Caki2 (cell line): ENCODE results near the gene HES7. TPM values are rescaled to one million over a fixed set of nuclear protein-coding genes. Genes with fewer than 3 reads are reported as not detected.

Experiments used
- total RNA-seq: library from RNA; depleted of rRNA; stranded (reverse); fragments of >200 nt; shearing (Covaris generic); gene quantifications from 2 replicates; pipeline ENCODE4 v1.2.3, GENCODE V29; 2014; ENCODE audit warnings: low replicate concordance; rRNA removed

The HES7 gene
- total RNA-seq, 1 experiment from 2014 or later: not detected

Other genes starting within 250 kb of the HES7 start
- gene CHD3, start 235.3 kb downstream of the HES7 start, total RNA-seq: 21.3 and 23.8 TPM in 2 replicates
- 2.0 and 2.6 TPM in 2 replicates for gene RNF227, start 207.8 kb downstream of the HES7 start, total RNA-seq
- 0.29 TPM in 1 of 2 replicates, not detected in the other for gene KCNAB3, start 194.2 kb downstream of the HES7 start, total RNA-seq
- 0.71 and 6.5 TPM in 2 replicates for gene TRAPPC1, start 192.2 kb downstream of the HES7 start, total RNA-seq
- gene CNTROB, start 191.9 kb downstream of the HES7 start, total RNA-seq: 16.6 and 27.1 TPM in 2 replicates
- not detected in 2 replicates for gene GUCY2D, start 121.5 kb downstream of the HES7 start, total RNA-seq
- not detected in 2 replicates for gene ALOX15B, start 85.0 kb downstream of the HES7 start, total RNA-seq
- gene ALOX12B, start 36.4 kb downstream of the HES7 start, total RNA-seq: 0.74 TPM in 1 of 2 replicates, not detected in the other
- gene ALOXE3, start 5.6 kb downstream of the HES7 start, total RNA-seq: not detected in 2 replicates
- gene PER1, start 28.3 kb upstream of the HES7 start, total RNA-seq: 3.2 and 5.6 TPM in 2 replicates
- 0.09 TPM in 1 of 2 replicates, not detected in the other for gene VAMP2, start 38.8 kb upstream of the HES7 start, total RNA-seq
- gene TMEM107, start 52.3 kb upstream of the HES7 start, total RNA-seq: 47.8 and 62.4 TPM in 2 replicates
- gene BORCS6, start 66.1 kb upstream of the HES7 start, total RNA-seq: 7.0 and 8.7 TPM in 2 replicates
- gene AURKB, start 86.5 kb upstream of the HES7 start, total RNA-seq: 67.6 and 78.3 TPM in 2 replicates
- gene CTC1, start 124.0 kb upstream of the HES7 start, total RNA-seq: 0.38 and 1.2 TPM in 2 replicates
- gene PFAS, start 125.2 kb upstream of the HES7 start, total RNA-seq: 30.2 and 38.5 TPM in 2 replicates
- 13.8 and 28.6 TPM in 2 replicates for gene RANGRF, start 164.6 kb upstream of the HES7 start, total RNA-seq
- gene SLC25A35, start 171.3 kb upstream of the HES7 start, total RNA-seq: 0.81 TPM in 1 of 2 replicates, not detected in the other
- gene ARHGEF15, start 186.1 kb upstream of the HES7 start, total RNA-seq: not detected in 2 replicates
- not detected in 2 replicates for gene ODF4, start 215.7 kb upstream of the HES7 start, total RNA-seq